Common myeloid progenitor, CD34-positive (primary cell): ENCODE data around the gene ADGRD2.
"Not testable (repeated sequence)": the region's sequence is repeated elsewhere in the genome, so short reads cannot be mapped to it uniquely, and the experiment has no call there.

Experiments
- CTCF ChIA-PET: fragments of 350-600 bp; sonication (Branson Sonifier 250); formaldehyde crosslinking; loops from one replicate; lab custom pipeline; 2021; ENCODE audit warnings: antibody characterized with exemption; lab: Charles Lee
- POLR2A ChIA-PET: fragments of 350-600 bp; sonication (Branson Sonifier 250); formaldehyde crosslinking; loops from one replicate; lab custom pipeline; 2021; ENCODE audit warnings: antibody characterized with exemption; lab: Charles Lee
- DNase-seq, 3 donors: peaks; one replicate each; pipeline versions ENCODE4 v3.0.0 to v3.0.0-alpha.2; 2013
- H3K27ac ChIP-seq, 2 experiments: 1 replicate in 1 of 2; 2 replicates in 1 of 2; pipeline ENCODE4 v1.7.0; 2013; ENCODE audit warnings: inconsistent platforms in 2 of 2, low read length in 2 of 2, mild to moderate bottlenecking in 2 of 2, low read depth in 1 of 2, moderate library complexity in 1 of 2; ENCODE audit not compliant: severe bottlenecking in 2 of 2, insufficient read depth in 1 of 2, poor library complexity in 1 of 2
- H3K27me3 ChIP-seq, 5 experiments: replicated peaks in 2 of 5; 1 replicate in 3 of 5; 2 replicates in 2 of 5; pipeline versions ENCODE4 v1.6.1 to v1.7.0; 2013; ENCODE audit warnings: low read length in 4 of 5, mild to moderate bottlenecking in 2 of 5, moderate library complexity in 2 of 5, inconsistent platforms in 1 of 5; ENCODE audit not compliant: insufficient read depth in 5 of 5, control insufficient read depth in 4 of 5
- H3K36me3 ChIP-seq, 4 experiments: 1 replicate in 2 of 4; 2 replicates in 2 of 4; pipeline versions ENCODE4 v1.6.1 to v1.7.0; 2013; ENCODE audit warnings: low read length in 3 of 4, control low read depth in 1 of 4, mild to moderate bottlenecking in 1 of 4; ENCODE audit not compliant: control insufficient read depth in 4 of 4, insufficient read depth in 4 of 4
- H3K4me1 ChIP-seq, 4 experiments: 1 replicate in 3 of 4; 2 replicates in 1 of 4; pipeline versions ENCODE4 v1.6.1 to v1.7.1; 2013; ENCODE audit warnings: low read length in 3 of 4, mild to moderate bottlenecking in 3 of 4, control low read depth in 1 of 4, inconsistent platforms in 1 of 4, moderate library complexity in 1 of 4; ENCODE audit not compliant: control insufficient read depth in 4 of 4, insufficient read depth in 4 of 4; ENCODE audit errors: control extremely low read depth in 1 of 4
- H3K4me3 ChIP-seq, 7 experiments: 1 replicate in 4 of 7; 2 replicates in 3 of 7; pipeline versions ENCODE4 v1.5.1 to v1.7.0; 2013; ENCODE audit warnings: mild to moderate bottlenecking in 7 of 7, low read length in 6 of 7, moderate library complexity in 6 of 7, inconsistent platforms in 2 of 7, low read depth in 2 of 7, control low read depth in 1 of 7; ENCODE audit not compliant: insufficient read depth in 4 of 7, control insufficient read depth in 1 of 7; ENCODE audit errors: extremely low read depth in 1 of 7
- H3K9me3 ChIP-seq, 5 experiments: 1 replicate in 4 of 5; 2 replicates in 1 of 5; pipeline versions ENCODE4 v1.6.1 to v1.7.1; 2013; ENCODE audit warnings: low read length in 4 of 5, mild to moderate bottlenecking in 2 of 5, inconsistent platforms in 1 of 5, low read depth in 1 of 5, moderate library complexity in 1 of 5; ENCODE audit not compliant: control insufficient read depth in 4 of 5, insufficient read depth in 2 of 5; ENCODE audit errors: control extremely low read depth in 1 of 5
- WGBS: methylation state at CpG from one replicate; pipeline ENCODE4 v1.1.5; 2013; ENCODE audit not compliant: insufficient coverage; 5-methylcytosine and 5-hydroxymethylcytosine counted together

Gene ADGRD2

GRCh38 chr9:124423591-124423990, 26.7 kb upstream of the ADGRD2 start:
- Histone ChIP-seq H3K36me3 (no peaks in the 10 kb centered on the region), H3K27ac (no peak overlapping the region), H3K9me3 (no peaks in the 10 kb centered on the region), H3K4me1 (peaks cover 0 to 4% (median 2%) of the 10 kb centered on the region in 4 experiments), H3K4me3 (no peak overlapping the region), H3K27me3 (no peaks in the 10 kb centered on the region)
- POLR2A ChIA-PET: no interaction called here
- WGBS: 88% methylated on average over 11 of the region's 11 CpGs
- CTCF ChIA-PET: no interaction called here
- no peak for DNase-seq

GRCh38 chr9:124425733-124426132, 24.5 kb upstream of the ADGRD2 start:
- H3K27ac ChIP-seq, CTCF ChIA-PET, DNase-seq, H3K9me3 ChIP-seq, H3K4me1 ChIP-seq, H3K27me3 ChIP-seq, POLR2A ChIA-PET, H3K4me3 ChIP-seq, H3K36me3 ChIP-seq: not testable (repeated sequence)
- WGBS: no CpG with 5 or more reads among the region's 12 CpGs

DNA sequence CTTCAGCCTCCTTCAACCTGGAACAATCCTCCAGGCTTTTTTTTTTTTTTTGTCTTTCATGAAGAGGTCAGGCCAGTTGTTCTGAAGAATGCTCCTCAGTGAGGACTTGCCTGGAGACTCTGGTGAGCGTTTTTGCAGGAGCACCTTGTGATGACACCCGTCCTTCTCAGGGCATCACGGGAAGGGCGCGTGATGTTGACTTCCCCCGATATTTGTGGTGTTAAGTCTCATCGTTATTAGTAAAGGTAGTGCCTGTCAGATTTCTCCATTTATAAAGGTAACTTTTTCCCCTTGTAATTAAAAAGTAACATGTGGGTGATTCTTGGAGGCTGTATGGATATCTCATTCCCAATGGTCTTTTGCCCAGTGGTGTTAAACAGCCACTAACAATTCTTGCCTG, 23.9 kb upstream of the ADGRD2 start:
- H3K4me3 ChIP-seq: no peak overlapping the region
- no peaks in the 10 kb centered on the region for H3K9me3 ChIP-seq
- POLR2A ChIA-PET: no interaction called here
- H3K4me1 ChIP-seq: no peaks in the 10 kb centered on the region
- CTCF ChIA-PET: interaction anchor here (1.5 kb wide), 1 partner anchor 10 kb away, joined by 6 read pairs; no protein-coding TSS in a partner anchor
- H3K27me3 ChIP-seq: no peaks in the 10 kb centered on the region
- no peak for DNase-seq
- no peak overlapping the region for H3K27ac ChIP-seq
- WGBS: 100% methylated on average over 1 of the region's 7 CpGs
- no peaks in the 10 kb centered on the region for H3K36me3 ChIP-seq

DNA sequence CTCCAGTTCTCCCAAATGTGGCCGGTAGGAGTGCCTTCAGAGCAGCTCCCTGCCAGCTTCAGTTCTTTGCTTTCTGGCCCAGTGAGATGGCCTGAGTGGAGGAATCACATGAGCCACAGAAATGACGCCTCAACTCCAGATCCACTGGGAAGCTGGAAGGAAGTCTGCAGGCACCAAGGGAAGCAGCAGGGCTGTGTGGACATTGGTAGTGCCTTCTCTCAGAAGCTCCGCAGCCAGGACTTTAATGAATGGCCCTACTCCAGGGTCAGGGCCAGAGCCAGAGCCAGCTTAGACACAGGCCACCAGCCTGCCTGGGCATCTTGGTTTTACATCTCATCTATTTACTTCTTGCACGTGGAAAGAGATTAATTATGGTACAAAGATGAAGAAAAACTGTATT, 23.0 kb upstream of the ADGRD2 start:
- DNase-seq: no peak
- POLR2A ChIA-PET: no interaction called here
- CTCF ChIA-PET: interaction anchor here (1.5 kb wide), 1 partner anchor 10 kb away, joined by 6 read pairs; no protein-coding TSS in a partner anchor

GRCh38 chr9:124428751-124429529, 21.3 kb upstream of the ADGRD2 start:
- no peaks in the 10 kb centered on the region for H3K27me3 ChIP-seq
- POLR2A ChIA-PET: no interaction called here
- H3K9me3 ChIP-seq: no peaks in the 10 kb centered on the region
- H3K4me1 ChIP-seq: no peaks in the 10 kb centered on the region
- no peak for DNase-seq
- WGBS: 95% methylated on average over 25 of the region's 28 CpGs
- H3K27ac ChIP-seq: no peak overlapping the region
- no peaks in the 10 kb centered on the region for H3K36me3 ChIP-seq
- CTCF ChIA-PET: interaction anchor here (2.0 to 3.2 kb wide), 2 partner anchors 8 to 107 kb away, joined by 4 to 11 read pairs; no protein-coding TSS in a partner anchor
- H3K4me3 ChIP-seq: no peak overlapping the region

More for the DNA sequence above, 23.0 kb upstream of the ADGRD2 start:
- no peak overlapping the region for H3K27ac ChIP-seq
- H3K9me3 ChIP-seq: no peaks in the 10 kb centered on the region
- no peaks in the 10 kb centered on the region for H3K4me1 ChIP-seq
- no peaks in the 10 kb centered on the region for H3K27me3 ChIP-seq
- no peak overlapping the region for H3K4me3 ChIP-seq
- WGBS: 94% methylated on average over 3 of the region's 4 CpGs
- no peaks in the 10 kb centered on the region for H3K36me3 ChIP-seq

DNA sequence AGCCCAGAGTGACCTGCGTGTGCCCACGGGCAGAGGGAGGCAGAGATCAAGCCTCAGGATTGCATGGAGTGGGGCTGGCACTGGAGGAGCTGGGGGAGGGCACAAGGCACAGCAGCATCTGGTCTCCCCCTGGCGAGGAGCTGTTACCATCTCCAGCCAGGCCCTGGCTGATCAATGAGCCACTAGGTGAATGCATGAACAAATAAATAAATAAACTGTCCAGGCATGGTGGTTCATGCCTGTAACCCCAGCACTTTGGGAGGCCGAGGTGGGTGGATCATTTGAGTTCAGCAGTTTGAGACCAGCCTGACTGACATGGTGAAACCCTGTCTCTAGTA, 20.8 kb upstream of the ADGRD2 start:
- Histone ChIP-seq H3K4me3 (no peak overlapping the region), H3K36me3 (no peaks in the 10 kb centered on the region), H3K9me3 (no peaks in the 10 kb centered on the region), H3K4me1 (no peaks in the 10 kb centered on the region), H3K27me3 (no peaks in the 10 kb centered on the region), H3K27ac (no peak overlapping the region)
- ChIA-PET POLR2A (no interaction called here), CTCF (interaction anchor here (1.1 to 3.2 kb wide), 3 partner anchors 9 to 106 kb away, joined by 4 to 11 read pairs (median 4); no protein-coding TSS in a partner anchor)
- DNase-seq: no peak
- 100% methylated on average over 4 of the region's 4 CpGs for WGBS

DNA sequence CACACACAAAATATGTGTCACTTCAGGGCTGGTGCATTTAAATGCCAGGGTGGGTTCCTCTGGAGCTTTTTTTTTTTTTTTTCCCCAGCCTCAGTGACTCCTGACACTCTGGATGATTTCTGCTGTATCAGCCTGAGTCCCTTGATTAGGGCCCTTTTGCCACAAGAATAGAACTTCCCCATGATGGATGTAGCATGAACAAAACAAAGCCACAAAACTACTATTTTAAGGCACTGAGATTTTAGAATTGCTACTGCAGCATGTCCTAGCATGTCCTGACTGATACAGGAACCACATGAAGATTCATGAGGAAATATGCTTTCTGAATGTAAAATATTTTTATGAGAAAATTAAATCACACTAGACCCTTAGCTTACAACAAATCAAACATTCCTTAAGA, 13.9 kb upstream of the ADGRD2 start:
- ChIA-PET POLR2A (interaction anchor here (0.6 kb wide), 1 partner anchor 126 kb away, joined by 4 read pairs; no protein-coding TSS in a partner anchor), CTCF (interaction anchor here (1.1 to 3.3 kb wide), 3 partner anchors 12 to 74 kb away, joined by 3 to 13 read pairs (median 7); no protein-coding TSS in a partner anchor)
- H3K4me3 ChIP-seq: no peak overlapping the region
- peak in 1 of 3 donors; percentile 20 for DNase-seq
- peaks cover 0 to 4% (median 0%) of the 10 kb centered on the region in 5 experiments for H3K27me3 ChIP-seq
- peaks cover 0 to 3% (median 2%) of the 10 kb centered on the region in 5 experiments for H3K9me3 ChIP-seq
- H3K4me1 ChIP-seq: peaks cover 0 to 7% (median 3%) of the 10 kb centered on the region in 4 experiments
- no peaks in the 10 kb centered on the region for H3K36me3 ChIP-seq
- no peak overlapping the region for H3K27ac ChIP-seq
